ENCODE results near the gene CLDN14. TPM values are rescaled to one million over a fixed set of nuclear protein-coding genes. Genes with fewer than 3 reads are reported as not detected.
A peak's percentile ranks its signal among the peaks of the same experiment; 100 is the strongest.

CLDN14 gene
- total and polyA plus RNA-seq, 8 donors: 0.38 to 3.3 (median 0.92) TPM

GRCh38 chr21:36481639-36482038 lies 1.7 kb upstream of the CLDN14 start:
- Histone ChIP-seq H3K27ac (peak overlapping the region in 2 of 4 donors; percentile 15 to 22), H3K4me3 (no peak overlapping the region), H3K36me3 (no peaks in the 10 kb centered on the region), H3K27me3 (no peaks in the 10 kb centered on the region), H3K9me3 (no peaks in the 10 kb centered on the region), H3K4me1 (peaks cover 13 to 20% (median 17%) of the 10 kb centered on the region in 3 donors)
- ATAC-seq: peak; percentile 49 to 86 (median 74)
- peak in 2 of 6 donors; percentile 57 for DNase-seq
- intact Hi-C loops (cut with DNase I): no loop called here
- FAIRE-seq: no peak
- TF ChIP-seq CTCF (IDR thresholded peaks at IDR 0.05): no peak
- 10 to 16% methylated on average over 5 of the region's 5 CpGs for WGBS, 2 donors

- intact Hi-C loops (cut with DNase I): no loop called here
- 95 to 96% methylated on average over 12 of the region's 12 CpGs for WGBS, 2 donors
- H3K36me3 ChIP-seq: no peaks in the 10 kb centered on the region
Observed at GRCh38 chr21:36480618-36481017, 696 bp upstream of the CLDN14 start.

GRCh38 chr21:36478941-36479340 lies 981 bp downstream of the CLDN14 start:
- intact Hi-C loops (cut with DNase I): no loop called here
- no peaks in the 10 kb centered on the region for H3K9me3 ChIP-seq
- H3K4me1 ChIP-seq: peaks cover 13 to 20% (median 17%) of the 10 kb centered on the region in 3 donors
- H3K36me3 ChIP-seq: no peaks in the 10 kb centered on the region
- no peak overlapping the region for H3K4me3 ChIP-seq
- H3K27ac ChIP-seq: no peak overlapping the region
- H3K27me3 ChIP-seq: no peaks in the 10 kb centered on the region
- FAIRE-seq (no peak), DNase-seq (no peak), ATAC-seq (no peak)
- WGBS, 2 donors: 67 to 72% methylated on average over 7 of the region's 7 CpGs
- no peak for TF ChIP-seq CTCF (IDR thresholded peaks at IDR 0.05)

More at GRCh38 chr21:36480618-36481017, 696 bp upstream of the CLDN14 start:
- Histone ChIP-seq H3K4me3 (no peak overlapping the region), H3K4me1 (peaks cover 13 to 20% (median 17%) of the 10 kb centered on the region in 3 donors), H3K27me3 (no peaks in the 10 kb centered on the region), H3K9me3 (no peaks in the 10 kb centered on the region), H3K27ac (no peak overlapping the region)
- DNase-seq: no peak
- no peak for FAIRE-seq
- no peak for TF ChIP-seq CTCF (IDR thresholded peaks at IDR 0.05)
- no peak for ATAC-seq

- no peaks in the 10 kb centered on the region for H3K27me3 ChIP-seq
- intact Hi-C loops (cut with DNase I): no loop called here
- no peak overlapping the region for H3K4me3 ChIP-seq
- no peaks in the 10 kb centered on the region for H3K9me3 ChIP-seq
- 88% methylated on average over 6 of the region's 6 CpGs for WGBS, 2 donors
- no peak for TF ChIP-seq CTCF (IDR thresholded peaks at IDR 0.05)
- H3K27ac ChIP-seq: no peak overlapping the region
- DNase-seq: no peak
- no peak for FAIRE-seq
- ATAC-seq: peak in 1 of 4 donors; percentile 24
- H3K4me1 ChIP-seq: peaks cover 13 to 20% (median 17%) of the 10 kb centered on the region in 3 donors
- H3K36me3 ChIP-seq: no peaks in the 10 kb centered on the region
Observed at GRCh38 chr21:36478207-36478701, 1.7 kb downstream of the CLDN14 start.

GRCh38 chr21:36477559-36477958 lies 2.4 kb downstream of the CLDN14 start:
- Histone ChIP-seq H3K27me3 (no peaks in the 10 kb centered on the region), H3K36me3 (no peaks in the 10 kb centered on the region), H3K27ac (no peak overlapping the region), H3K4me1 (peaks cover 13 to 20% (median 17%) of the 10 kb centered on the region in 3 donors), H3K9me3 (no peaks in the 10 kb centered on the region), H3K4me3 (no peak overlapping the region)
- ATAC-seq (no peak), DNase-seq (no peak), FAIRE-seq (no peak)
- 78 to 85% methylated on average over 7 of the region's 7 CpGs for WGBS, 2 donors
- TF ChIP-seq CTCF (IDR thresholded peaks at IDR 0.05): no peak
- intact Hi-C loops (cut with DNase I): no loop called here

Data from pancreas (tissue), 10 donors.